Esophagus muscularis mucosa (tissue), 4 donors: ENCODE results near the gene NID1. TPM values are rescaled to one million over a fixed set of nuclear protein-coding genes. Genes with fewer than 3 reads are reported as not detected.
A peak's percentile ranks its signal among the peaks of the same experiment; 100 is the strongest.

Experiments used
- DNase-seq: peaks from one replicate; pipeline ENCODE4 v3.0.0-alpha.2; 2017; ENCODE audit errors: extremely low spot score
- H3K27ac ChIP-seq, 4 donors: fragments of 200-600 bp; sonication (generic); replicated peaks in 1 of 4; 1 replicate in 3 of 4; 2 replicates in 1 of 4; pipeline ENCODE4 v1.5.1; 2016 to 2019; ENCODE audit warnings: mild to moderate bottlenecking in 1 of 4
- H3K27me3 ChIP-seq, 4 donors: fragments of 200-600 bp; sonication (generic); one replicate each; pipeline versions ENCODE4 v1.5.1 to v1.6.0; 2016 to 2019
- H3K36me3 ChIP-seq, 4 donors: fragments of 200-600 bp; sonication (generic); one replicate each; pipeline ENCODE4 v1.5.1; 2016 to 2019
- H3K4me1 ChIP-seq, 4 donors: fragments of 200-600 bp; sonication (generic); one replicate each; pipeline ENCODE4 v1.5.1; 2016 to 2019
- H3K4me3 ChIP-seq, 4 donors: fragments of 200-600 bp; sonication (generic); 1 replicate in 2 of 4; 2 replicates in 2 of 4; pipeline ENCODE4 v1.5.1; 2016 to 2019; ENCODE audit warnings: mild to moderate bottlenecking in 4 of 4, moderate library complexity in 1 of 4
- H3K9me3 ChIP-seq, 4 donors: fragments of 200-600 bp; sonication (generic); 1 replicate in 3 of 4; 2 replicates in 1 of 4; pipeline ENCODE4 v1.5.1; 2016 to 2019
- EP300 ChIP-seq: sonication (generic); formaldehyde crosslinking; IDR thresholded peaks from one replicate; pipeline ENCODE4 v1.6.1; 2017; ENCODE audit warnings: antibody characterized with exemption
- POLR2A ChIP-seq: fragments of 450-650 bp; IDR thresholded peaks from one replicate; pipeline ENCODE4 v1.6.1; 2017; ENCODE audit warnings: antibody characterized with exemption, moderate library complexity, mild to moderate bottlenecking, low read depth
- POLR2AphosphoS5 ChIP-seq, 2 donors: sonication (generic); formaldehyde crosslinking; IDR thresholded peaks; one replicate each; pipeline ENCODE4 v1.6.1; 2017; ENCODE audit warnings: antibody characterized with exemption in 2 of 2
- WGBS: methylation state at CpG from one replicate; pipeline ENCODE4 v1.1.5; 2018; 5-methylcytosine and 5-hydroxymethylcytosine counted together
- intact Hi-C: fragments of 100-400 bp; cut with DNase I; formaldehyde crosslinking; loops from one replicate; pipeline ENCODE4 v1.15.1; 2023
- total RNA-seq, 4 donors: library from RNA; depleted of rRNA; stranded (reverse); fragments of >200 nt; gene quantifications; one replicate each; pipeline versions ENCODE4 v1.1.0 to v1.2.1, GENCODE V29; 2016
- TF ChIP-seq, protein P1 (sequence below), 3 experiments: fragments of 200-600 bp in 2 of 3; fragments of 450-650 bp in 1 of 3; sonication (generic) in 2 of 3; IDR thresholded peaks; one replicate each; pipeline ENCODE4 v1.5.1; 2017 to 2019; ENCODE audit warnings: antibody characterized with exemption in 3 of 3, mild to moderate bottlenecking in 2 of 3, moderate library complexity in 1 of 3

Gene NID1
- total RNA-seq, 4 donors from 2014 or later, result 187 to 390 (median 287) TPM

DNA sequence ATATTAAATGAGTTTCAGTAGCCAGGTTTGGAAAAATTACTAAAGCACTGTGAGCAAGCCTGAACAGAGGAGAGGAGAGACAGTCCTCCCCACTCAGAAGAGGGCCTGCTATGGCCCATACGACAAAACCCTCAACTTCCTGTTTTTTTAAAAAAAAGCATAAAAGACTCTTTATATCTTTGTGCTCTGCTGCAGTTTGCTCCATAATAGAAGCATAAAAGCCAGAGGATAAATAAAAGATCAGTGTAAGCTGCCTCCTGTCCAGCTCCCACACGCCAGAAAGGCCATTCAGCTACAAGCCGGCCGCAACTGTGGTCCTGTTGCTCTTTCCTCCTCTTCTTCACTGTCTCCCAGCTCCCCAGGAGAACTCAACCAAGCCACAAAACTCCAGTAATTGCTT lies 37.8 kb downstream of the NID1 start:
- no peak for TF ChIP-seq POLR2A
- no peak for TF ChIP-seq EP300
- TF ChIP-seq, protein P1, sequence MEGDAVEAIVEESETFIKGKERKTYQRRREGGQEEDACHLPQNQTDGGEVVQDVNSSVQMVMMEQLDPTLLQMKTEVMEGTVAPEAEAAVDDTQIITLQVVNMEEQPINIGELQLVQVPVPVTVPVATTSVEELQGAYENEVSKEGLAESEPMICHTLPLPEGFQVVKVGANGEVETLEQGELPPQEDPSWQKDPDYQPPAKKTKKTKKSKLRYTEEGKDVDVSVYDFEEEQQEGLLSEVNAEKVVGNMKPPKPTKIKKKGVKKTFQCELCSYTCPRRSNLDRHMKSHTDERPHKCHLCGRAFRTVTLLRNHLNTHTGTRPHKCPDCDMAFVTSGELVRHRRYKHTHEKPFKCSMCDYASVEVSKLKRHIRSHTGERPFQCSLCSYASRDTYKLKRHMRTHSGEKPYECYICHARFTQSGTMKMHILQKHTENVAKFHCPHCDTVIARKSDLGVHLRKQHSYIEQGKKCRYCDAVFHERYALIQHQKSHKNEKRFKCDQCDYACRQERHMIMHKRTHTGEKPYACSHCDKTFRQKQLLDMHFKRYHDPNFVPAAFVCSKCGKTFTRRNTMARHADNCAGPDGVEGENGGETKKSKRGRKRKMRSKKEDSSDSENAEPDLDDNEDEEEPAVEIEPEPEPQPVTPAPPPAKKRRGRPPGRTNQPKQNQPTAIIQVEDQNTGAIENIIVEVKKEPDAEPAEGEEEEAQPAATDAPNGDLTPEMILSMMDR (IDR thresholded peaks at IDR 0.05), result no peak
- no peak for TF ChIP-seq POLR2AphosphoS5 (IDR thresholded peaks at IDR 0.05)
- peaks cover 5 to 27% (median 19%) of the 10 kb centered on the region in 4 donors for H3K4me1 ChIP-seq
- peaks cover 94 to 100% (median 97%) of the 10 kb centered on the region in 4 donors for H3K36me3 ChIP-seq
- intact Hi-C loops, result no loop called here
- 85% methylated on average over 4 of the region's 4 CpGs for WGBS
- H3K9me3 ChIP-seq, result no peaks in the 10 kb centered on the region
- no peak overlapping the region for H3K4me3 ChIP-seq
- no peak for DNase-seq
- H3K27ac ChIP-seq, result peak overlapping the region; percentile 9 to 32 (median 15)
- no peaks in the 10 kb centered on the region for H3K27me3 ChIP-seq

DNA sequence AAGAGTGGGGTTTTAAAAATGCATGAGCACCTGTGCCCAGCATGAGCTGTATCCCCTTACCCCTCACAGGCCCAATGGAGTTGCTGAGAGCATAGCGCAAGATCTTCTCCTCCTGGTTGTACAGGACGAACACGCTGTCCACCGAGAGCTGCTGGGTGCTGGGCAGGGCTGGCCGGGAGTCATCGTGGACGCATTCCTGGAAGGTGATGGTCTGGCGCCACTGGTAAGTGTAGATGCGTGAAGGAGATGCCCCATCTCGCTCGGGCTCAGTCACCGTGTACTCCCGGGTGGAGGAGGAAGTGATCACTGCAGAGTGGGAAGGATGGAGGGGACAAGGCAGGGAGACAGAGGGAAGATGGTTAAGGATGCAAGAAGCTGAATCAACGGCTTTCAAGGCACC lies 39.1 kb downstream of the NID1 start:
- Histone ChIP-seq H3K27ac (peak overlapping the region in 2 of 4 donors; percentile 32 to 36), H3K36me3 (peaks cover 85 to 100% (median 94%) of the 10 kb centered on the region in 4 donors), H3K27me3 (no peaks in the 10 kb centered on the region), H3K4me1 (peaks cover 17 to 33% (median 29%) of the 10 kb centered on the region in 4 donors), H3K9me3 (no peaks in the 10 kb centered on the region), H3K4me3 (no peak overlapping the region)
- intact Hi-C loops, result no loop called here
- no peak for DNase-seq
- WGBS, result 94% methylated on average over 14 of the region's 14 CpGs
- TF ChIP-seq POLR2AphosphoS5 (IDR thresholded peaks at IDR 0.05) (no peak), POLR2A (no peak), EP300 (no peak)
- TF ChIP-seq, protein P1 (IDR thresholded peaks at IDR 0.05), result no peak

DNA sequence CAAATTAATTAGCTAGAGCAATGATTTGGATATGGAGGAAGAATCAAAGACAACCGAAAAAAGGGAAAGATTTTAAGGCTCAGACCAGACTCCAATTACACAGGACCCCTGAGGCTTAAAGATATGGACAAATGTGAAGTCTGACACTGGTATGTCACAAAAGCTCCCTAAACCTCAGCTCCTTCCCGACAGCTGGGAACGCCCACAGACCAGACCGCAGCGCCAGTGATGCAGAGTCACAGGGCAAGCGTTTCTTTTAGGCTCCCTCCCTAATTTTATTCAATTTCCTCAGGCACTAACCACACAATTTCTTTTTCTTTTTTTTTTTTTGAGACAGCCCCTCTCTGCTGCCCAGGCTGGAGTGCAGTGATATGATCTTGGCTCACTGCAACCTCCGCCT lies 40.2 kb downstream of the NID1 start:
- no peak for TF ChIP-seq POLR2AphosphoS5 (IDR thresholded peaks at IDR 0.05)
- no peak for TF ChIP-seq EP300
- TF ChIP-seq, protein P1 (IDR thresholded peaks at IDR 0.05), result no peak
- TF ChIP-seq POLR2A, result no peak
- peaks cover 77 to 99% (median 90%) of the 10 kb centered on the region in 4 donors for H3K36me3 ChIP-seq
- 95% methylated on average over 7 of the region's 7 CpGs for WGBS
- H3K27me3 ChIP-seq, result no peaks in the 10 kb centered on the region
- no peaks in the 10 kb centered on the region for H3K9me3 ChIP-seq
- intact Hi-C loops, result no loop called here
- no peak for DNase-seq
- no peak overlapping the region for H3K4me3 ChIP-seq
- peak overlapping the region in 2 of 4 donors; percentile 32 to 36 for H3K27ac ChIP-seq
- peaks cover 26 to 35% (median 28%) of the 10 kb centered on the region in 4 donors for H3K4me1 ChIP-seq

DNA sequence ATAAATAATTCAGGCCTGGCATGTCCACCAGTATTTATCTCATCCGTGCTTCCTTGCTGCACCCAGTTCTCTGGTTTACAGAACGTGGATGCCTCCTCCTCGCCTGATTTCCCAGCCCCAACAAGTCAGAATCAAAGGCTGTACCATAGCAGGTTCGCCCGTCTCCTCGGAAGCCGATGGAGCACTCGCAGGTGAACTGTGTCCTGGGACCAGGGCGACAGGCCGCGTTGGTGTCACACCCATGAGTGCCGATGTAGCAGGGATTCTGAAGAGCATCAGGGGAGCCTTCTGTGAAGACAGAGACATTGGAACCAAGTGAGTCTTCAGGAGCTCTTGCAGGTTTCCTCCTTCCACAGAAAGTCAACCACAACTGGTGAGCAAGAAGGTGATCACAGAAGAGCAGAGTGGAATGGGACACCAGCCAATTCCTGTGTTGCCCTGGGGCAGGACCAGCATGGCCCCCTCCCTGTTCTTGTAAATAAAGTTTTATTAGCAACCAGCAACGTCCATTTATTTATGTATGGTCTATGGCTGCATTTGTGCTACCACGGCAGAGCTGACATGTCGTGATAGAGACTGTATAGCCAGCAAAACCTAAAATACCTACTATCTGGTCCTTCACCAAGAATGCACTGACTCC lies 40.8 kb downstream of the NID1 start:
- no peaks in the 10 kb centered on the region for H3K27me3 ChIP-seq
- no peak overlapping the region for H3K4me3 ChIP-seq
- intact Hi-C loops, result no loop called here
- TF ChIP-seq, protein P1 (IDR thresholded peaks at IDR 0.05), result no peak
- TF ChIP-seq POLR2AphosphoS5 (IDR thresholded peaks at IDR 0.05), result no peak
- no peak for TF ChIP-seq POLR2A
- TF ChIP-seq EP300, result no peak
- 93% methylated on average over 15 of the region's 15 CpGs for WGBS
- peaks cover 71 to 99% (median 87%) of the 10 kb centered on the region in 4 donors for H3K36me3 ChIP-seq
- no peaks in the 10 kb centered on the region for H3K9me3 ChIP-seq
- peaks cover 31 to 41% (median 33%) of the 10 kb centered on the region in 4 donors for H3K4me1 ChIP-seq
- peak overlapping the region in 1 of 4 donors; percentile 32 for H3K27ac ChIP-seq
- no peak for DNase-seq
